SU-DHL-6 (cell line): ENCODE results near the gene MERTK.

Source experiments
- EZH2phosphoT487 ChIP-seq: fragments of 200-600 bp; sonication (generic), shearing (Covaris generic); conservative IDR thresholded peaks from 2 replicates; pipeline ENCODE4 v1.6.1; 2018; ENCODE audit warnings: mild to moderate bottlenecking, antibody characterized with exemption, low read length, moderate library complexity, mixed read lengths
- TF ChIP-seq, protein P1 (sequence below): fragments of 200-600 bp; sonication (generic); IDR thresholded peaks from one replicate; pipeline ENCODE4 v1.5.1; 2017; ENCODE audit warnings: antibody characterized with exemption, mild to moderate bottlenecking, low read length, moderate library complexity; ENCODE audit not compliant: insufficient read depth, poor library complexity, severe bottlenecking

DNA sequence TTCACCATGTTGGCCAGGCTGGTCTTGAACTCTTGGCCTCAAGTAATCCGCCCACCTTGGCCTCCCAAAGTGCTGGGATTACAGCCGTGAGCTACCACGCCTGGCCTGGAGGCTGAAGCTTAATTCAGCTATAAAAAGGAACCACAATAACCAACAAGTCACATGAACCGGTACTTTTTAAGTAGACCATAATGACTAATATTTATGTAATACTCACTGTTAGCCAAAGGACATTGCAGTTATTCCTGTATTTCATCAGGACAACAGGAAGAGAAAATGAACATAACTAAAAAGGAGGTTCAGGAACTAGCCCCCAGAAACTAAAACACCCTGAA lies 107.6 kb downstream of the MERTK start:
- TF ChIP-seq, protein P1, sequence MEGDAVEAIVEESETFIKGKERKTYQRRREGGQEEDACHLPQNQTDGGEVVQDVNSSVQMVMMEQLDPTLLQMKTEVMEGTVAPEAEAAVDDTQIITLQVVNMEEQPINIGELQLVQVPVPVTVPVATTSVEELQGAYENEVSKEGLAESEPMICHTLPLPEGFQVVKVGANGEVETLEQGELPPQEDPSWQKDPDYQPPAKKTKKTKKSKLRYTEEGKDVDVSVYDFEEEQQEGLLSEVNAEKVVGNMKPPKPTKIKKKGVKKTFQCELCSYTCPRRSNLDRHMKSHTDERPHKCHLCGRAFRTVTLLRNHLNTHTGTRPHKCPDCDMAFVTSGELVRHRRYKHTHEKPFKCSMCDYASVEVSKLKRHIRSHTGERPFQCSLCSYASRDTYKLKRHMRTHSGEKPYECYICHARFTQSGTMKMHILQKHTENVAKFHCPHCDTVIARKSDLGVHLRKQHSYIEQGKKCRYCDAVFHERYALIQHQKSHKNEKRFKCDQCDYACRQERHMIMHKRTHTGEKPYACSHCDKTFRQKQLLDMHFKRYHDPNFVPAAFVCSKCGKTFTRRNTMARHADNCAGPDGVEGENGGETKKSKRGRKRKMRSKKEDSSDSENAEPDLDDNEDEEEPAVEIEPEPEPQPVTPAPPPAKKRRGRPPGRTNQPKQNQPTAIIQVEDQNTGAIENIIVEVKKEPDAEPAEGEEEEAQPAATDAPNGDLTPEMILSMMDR, result no peak
- TF ChIP-seq EZH2phosphoT487, result no peak
